ENCODE data around the gene MAN1C1. TPM values are rescaled to one million over a fixed set of nuclear protein-coding genes. Genes with fewer than 3 reads are reported as not detected.

Gene MAN1C1
- total RNA-seq, 1 donor from 2014 or later = 6.8 TPM

DNA sequence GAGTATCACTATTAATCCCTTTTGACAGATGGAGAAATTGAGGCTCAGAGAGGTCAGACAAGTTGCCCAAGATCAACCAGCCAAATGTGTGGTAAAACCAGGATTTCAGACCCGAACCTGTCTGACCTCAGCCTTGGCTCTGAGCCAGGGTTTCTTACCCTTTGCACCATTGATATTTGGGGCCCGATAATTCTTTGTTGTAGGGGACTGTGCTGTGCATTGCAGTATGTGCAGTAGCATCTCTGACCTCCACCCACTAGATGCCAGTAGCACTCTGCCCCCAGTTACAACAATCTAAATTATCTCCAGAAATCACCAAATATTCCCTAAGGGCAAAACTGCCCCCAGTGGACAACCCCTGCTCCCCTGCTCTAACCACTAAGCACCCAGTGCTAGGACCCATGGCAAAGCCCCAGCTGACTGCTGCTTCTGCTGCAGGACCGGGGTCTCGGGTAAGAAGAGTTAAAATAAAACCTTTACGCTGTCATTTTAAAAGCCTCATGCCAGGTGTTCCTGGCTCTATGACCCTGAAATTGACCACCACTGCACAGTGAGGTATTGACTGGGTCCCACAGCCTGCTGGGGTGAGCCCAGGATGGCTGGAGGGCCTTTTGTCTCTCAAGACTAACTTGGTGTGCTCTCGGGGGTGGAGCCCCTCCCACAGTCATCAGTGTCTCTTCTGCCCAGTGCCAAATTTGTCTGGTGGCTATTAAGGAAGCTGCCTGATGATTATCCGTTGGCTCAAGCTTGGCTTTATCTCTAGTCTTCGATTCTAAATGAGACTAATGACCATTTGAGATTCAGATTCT, 5.6 kb upstream of the MAN1C1 start:
- Mint-ChIP-seq H3K4me3 (no peak overlapping the region), H3K4me1 (peaks cover 9% of the 10 kb centered on the region), H3K9me3 (no peaks in the 10 kb centered on the region), H3K27me3 (ENCODE audit: insufficient read depth, low read depth) (peaks cover 26% of the 10 kb centered on the region), H3K27ac (no peak overlapping the region), H3K36me3 (no peaks in the 10 kb centered on the region)
- Histone ChIP-seq H4K20me1 (ENCODE audit: low read depth) (no peaks in the 10 kb centered on the region), H3K4me2 (no peak overlapping the region), H3K4me1 (no peaks in the 10 kb centered on the region), H3K36me3 (no peaks in the 10 kb centered on the region), H2AFZ (replicated peaks) (no peak overlapping the region), H3K27me3 (peaks cover 67% of the 10 kb centered on the region), H3K9ac (no peak overlapping the region), H3K4me3 (no peak overlapping the region), H3K9me3 (ENCODE audit: low read depth) (no peaks in the 10 kb centered on the region), H3K79me2 (ENCODE audit: low read depth) (no peaks in the 10 kb centered on the region), H3F3A (ENCODE audit: low read depth) (peaks cover 10% of the 10 kb centered on the region), H3K27ac (no peak overlapping the region)
- TF ChIP-seq, protein P1, sequence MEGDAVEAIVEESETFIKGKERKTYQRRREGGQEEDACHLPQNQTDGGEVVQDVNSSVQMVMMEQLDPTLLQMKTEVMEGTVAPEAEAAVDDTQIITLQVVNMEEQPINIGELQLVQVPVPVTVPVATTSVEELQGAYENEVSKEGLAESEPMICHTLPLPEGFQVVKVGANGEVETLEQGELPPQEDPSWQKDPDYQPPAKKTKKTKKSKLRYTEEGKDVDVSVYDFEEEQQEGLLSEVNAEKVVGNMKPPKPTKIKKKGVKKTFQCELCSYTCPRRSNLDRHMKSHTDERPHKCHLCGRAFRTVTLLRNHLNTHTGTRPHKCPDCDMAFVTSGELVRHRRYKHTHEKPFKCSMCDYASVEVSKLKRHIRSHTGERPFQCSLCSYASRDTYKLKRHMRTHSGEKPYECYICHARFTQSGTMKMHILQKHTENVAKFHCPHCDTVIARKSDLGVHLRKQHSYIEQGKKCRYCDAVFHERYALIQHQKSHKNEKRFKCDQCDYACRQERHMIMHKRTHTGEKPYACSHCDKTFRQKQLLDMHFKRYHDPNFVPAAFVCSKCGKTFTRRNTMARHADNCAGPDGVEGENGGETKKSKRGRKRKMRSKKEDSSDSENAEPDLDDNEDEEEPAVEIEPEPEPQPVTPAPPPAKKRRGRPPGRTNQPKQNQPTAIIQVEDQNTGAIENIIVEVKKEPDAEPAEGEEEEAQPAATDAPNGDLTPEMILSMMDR (IDR thresholded peaks at IDR 0.05) = peak; percentile 7
- TF ChIP-seq EZH2phosphoT487 (IDR thresholded peaks at IDR 0.05) = no peak
- DNase-seq (ENCODE audit: low spot score) = no peak

- Histone ChIP-seq H2AFZ (replicated peaks) (no peak overlapping the region), H3K27me3 (peaks cover 68% of the 10 kb centered on the region), H3K36me3 (no peaks in the 10 kb centered on the region), H3K4me1 (no peaks in the 10 kb centered on the region), H3K79me2 (ENCODE audit: low read depth) (no peaks in the 10 kb centered on the region), H3K27ac (no peak overlapping the region), H3F3A (ENCODE audit: low read depth) (peaks cover 10% of the 10 kb centered on the region), H3K4me3 (no peak overlapping the region), H3K4me2 (no peak overlapping the region), H3K9me3 (ENCODE audit: low read depth) (no peaks in the 10 kb centered on the region), H4K20me1 (ENCODE audit: low read depth) (no peaks in the 10 kb centered on the region), H3K9ac (no peak overlapping the region)
- H3K4me1 Mint-ChIP-seq = peaks cover 9% of the 10 kb centered on the region
- no peaks in the 10 kb centered on the region for H3K9me3 Mint-ChIP-seq
- DNase-seq (ENCODE audit: low spot score) = no peak
- no peak for TF ChIP-seq EZH2 (IDR thresholded peaks at IDR 0.05)
- TF ChIP-seq, protein P1 (IDR thresholded peaks at IDR 0.05) = no peak
- no peak for TF ChIP-seq EZH2phosphoT487 (IDR thresholded peaks at IDR 0.05)
- no peak overlapping the region for H3K27ac Mint-ChIP-seq
- H3K36me3 Mint-ChIP-seq = no peaks in the 10 kb centered on the region
- H3K27me3 Mint-ChIP-seq (ENCODE audit: insufficient read depth, low read depth) = peaks cover 26% of the 10 kb centered on the region
- no peak overlapping the region for H3K4me3 Mint-ChIP-seq
Observed at GRCh38 chr1:25611843-25612242, 4.7 kb upstream of the MAN1C1 start.

GRCh38 chr1:25612421-25612820, 4.2 kb upstream of the MAN1C1 start:
- Histone ChIP-seq H3K36me3 (no peaks in the 10 kb centered on the region), H3K27me3 (peaks cover 74% of the 10 kb centered on the region), H3F3A (ENCODE audit: low read depth) (peaks cover 10% of the 10 kb centered on the region), H3K9me3 (ENCODE audit: low read depth) (no peaks in the 10 kb centered on the region), H4K20me1 (ENCODE audit: low read depth) (no peaks in the 10 kb centered on the region), H3K4me2 (no peak overlapping the region), H3K79me2 (ENCODE audit: low read depth) (no peaks in the 10 kb centered on the region), H3K4me3 (no peak overlapping the region), H3K27ac (no peak overlapping the region), H3K4me1 (no peaks in the 10 kb centered on the region), H2AFZ (replicated peaks) (no peak overlapping the region), H3K9ac (no peak overlapping the region)
- DNase-seq (ENCODE audit: low spot score) = no peak
- H3K9me3 Mint-ChIP-seq = no peaks in the 10 kb centered on the region
- no peak overlapping the region for H3K4me3 Mint-ChIP-seq
- no peaks in the 10 kb centered on the region for H3K36me3 Mint-ChIP-seq
- H3K27ac Mint-ChIP-seq = no peak overlapping the region
- peaks cover 9% of the 10 kb centered on the region for H3K4me1 Mint-ChIP-seq
- peaks cover 26% of the 10 kb centered on the region for H3K27me3 Mint-ChIP-seq (ENCODE audit: insufficient read depth, low read depth)
- TF ChIP-seq EZH2phosphoT487 (IDR thresholded peaks at IDR 0.05) (no peak), EZH2 (IDR thresholded peaks at IDR 0.05) (no peak)
- TF ChIP-seq, protein P1 (IDR thresholded peaks at IDR 0.05) = no peak

All from neural progenitor cell (in vitro differentiated cells).